NCI-H146 treated with DMSO at 0.1 percent for 48 hours (cell line): ENCODE data around the gene PIAS1.
"Not testable (repeated sequence)": the region's sequence is repeated elsewhere in the genome, so short reads cannot be mapped to it uniquely, and the experiment has no call there.

Source experiments
- DNase-seq: peaks from one replicate; lab custom pipeline; 2025; ENCODE audit not compliant: unreplicated experiment; lab: John Stamatoyannopoulos, UW

The PIAS1 gene

GRCh38 chr15:68113751-68114150 lies 59.6 kb downstream of the PIAS1 start:
- no peak for DNase-seq

GRCh38 chr15:68114356-68114755 lies 60.2 kb downstream of the PIAS1 start:
- no peak for DNase-seq

DNA sequence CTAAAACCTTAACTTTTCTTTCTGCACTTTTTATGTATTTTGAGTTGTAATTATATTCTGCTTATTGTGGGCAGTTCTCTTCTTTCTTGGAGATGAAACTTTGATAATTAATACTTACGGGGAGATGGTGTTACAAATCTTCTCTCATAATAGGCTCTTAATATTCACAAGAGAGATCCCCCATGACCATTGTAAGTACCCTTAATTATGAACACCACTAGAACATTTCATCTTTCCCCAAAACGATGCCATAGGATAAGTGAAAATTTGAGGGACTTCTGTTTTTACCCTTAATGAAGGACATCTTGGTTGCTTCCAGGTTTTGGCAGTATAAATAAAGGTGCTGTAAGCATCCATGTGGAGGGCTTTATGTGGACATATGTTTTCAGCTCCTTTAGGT lies 60.7 kb downstream of the PIAS1 start:
- DNase-seq = no peak

DNA sequence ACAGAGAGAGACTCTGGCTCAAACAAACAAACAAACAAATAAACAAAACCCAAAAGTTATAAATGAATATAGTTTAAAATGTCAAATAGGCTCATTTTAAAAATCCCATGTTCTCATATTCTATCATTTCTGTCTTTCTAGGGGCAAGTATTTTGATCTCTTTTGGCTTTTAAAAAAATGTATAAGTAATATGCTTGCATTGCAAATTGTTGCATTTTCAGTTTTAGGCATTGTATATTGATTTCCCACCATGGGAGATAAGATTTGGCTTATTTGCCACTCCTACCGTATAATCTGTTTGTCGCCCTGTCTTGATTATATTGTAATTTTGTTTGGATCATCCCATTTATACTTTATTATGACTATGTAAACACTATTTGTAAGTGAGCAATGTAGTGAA lies 70.6 kb downstream of the PIAS1 start:
- DNase-seq = no peak

DNA sequence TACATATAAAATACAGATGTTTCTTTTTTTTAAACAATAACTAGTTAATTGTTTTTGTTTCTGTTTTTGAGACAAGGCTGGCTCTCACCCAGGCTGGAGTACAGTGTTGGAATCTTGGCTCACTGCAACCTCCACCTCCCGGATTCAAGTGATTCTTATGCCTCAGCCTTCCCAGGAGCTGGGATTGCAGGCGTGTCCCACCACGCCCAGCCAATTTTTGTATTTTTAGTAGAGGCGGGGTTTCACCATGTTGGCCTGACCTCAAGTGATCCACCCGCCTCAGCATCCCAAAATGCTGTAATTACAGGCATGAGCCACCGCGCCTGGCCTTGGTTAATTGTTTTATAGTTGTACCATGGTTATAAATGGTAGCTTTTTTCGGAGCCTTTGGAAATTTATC lies 72.3 kb downstream of the PIAS1 start:
- no peak for DNase-seq

DNA sequence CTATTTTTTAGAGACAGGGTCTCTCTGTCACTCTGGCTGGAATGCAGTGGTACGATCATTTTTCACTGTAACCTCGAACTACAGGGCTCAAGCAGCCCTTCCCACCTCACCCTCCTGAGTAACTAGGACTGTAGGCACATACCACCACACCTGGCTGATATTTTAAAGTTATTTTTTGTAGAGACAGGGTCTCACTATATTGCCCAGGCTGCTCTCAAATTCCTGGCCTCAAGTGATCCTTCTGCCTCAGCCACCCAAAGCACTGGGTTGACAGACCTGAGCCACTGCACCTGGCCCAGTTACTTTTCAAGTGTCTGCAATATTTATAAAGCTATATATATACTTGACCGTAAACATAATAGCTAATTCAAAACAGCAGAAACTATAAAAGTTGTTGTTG lies 75.0 kb downstream of the PIAS1 start:
- no peak for DNase-seq

DNA sequence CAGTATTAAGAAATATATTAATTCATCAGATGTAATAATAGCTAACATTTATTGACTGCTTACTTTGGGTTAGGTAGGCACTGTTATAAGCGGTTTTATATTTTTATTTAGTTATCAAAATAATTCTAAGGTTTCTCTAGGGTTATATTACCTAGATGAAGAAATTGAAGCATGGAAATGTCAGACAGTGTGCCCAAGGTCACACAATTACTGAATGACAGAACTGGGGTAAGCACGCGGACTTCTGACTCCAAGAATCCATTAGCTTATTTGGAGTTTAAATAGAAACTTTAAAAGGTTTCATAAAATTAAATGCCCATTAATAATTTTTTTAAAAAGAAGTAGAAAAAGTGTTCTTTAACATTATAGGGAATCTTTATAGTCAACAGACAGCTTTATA lies 76.7 kb downstream of the PIAS1 start:
- no peak for DNase-seq

DNA sequence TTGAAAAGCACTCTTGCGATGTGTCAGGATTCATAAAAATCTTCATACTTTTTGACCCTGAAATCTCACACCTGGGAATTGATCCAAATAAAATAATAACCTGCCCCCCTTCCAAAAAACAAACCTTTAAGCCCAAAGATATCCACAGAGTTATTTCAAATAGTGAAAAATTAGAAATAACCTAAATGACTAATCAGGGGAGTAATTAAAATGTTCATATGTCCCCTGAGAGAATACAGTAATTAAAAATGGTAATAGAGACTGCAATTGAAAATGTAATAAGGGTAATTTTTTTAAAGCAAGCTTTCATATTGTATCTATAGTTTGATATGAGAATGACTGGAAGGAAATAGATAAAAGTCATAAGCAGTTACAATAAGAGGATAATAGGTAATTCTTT lies 83.0 kb downstream of the PIAS1 start:
- DNase-seq = no peak

DNA sequence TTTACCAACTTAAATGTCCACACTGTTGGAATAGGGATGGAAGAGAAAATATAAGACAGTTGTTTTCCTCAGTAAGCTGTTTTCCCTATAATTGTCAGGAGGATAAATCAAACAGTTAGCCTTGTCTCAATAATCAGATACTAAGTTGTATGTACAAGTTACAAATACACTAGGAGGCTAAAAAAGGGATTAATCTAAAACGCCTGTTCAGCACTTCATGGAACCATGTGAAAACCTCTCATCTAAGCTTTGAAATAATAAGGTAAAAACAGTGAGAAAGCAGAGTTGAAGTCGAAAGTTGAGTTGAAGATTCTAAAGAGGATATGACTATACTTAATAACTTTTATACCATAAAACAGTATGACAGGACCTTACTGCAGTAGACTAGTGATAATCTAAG lies 89.0 kb downstream of the PIAS1 start:
- no peak for DNase-seq

DNA sequence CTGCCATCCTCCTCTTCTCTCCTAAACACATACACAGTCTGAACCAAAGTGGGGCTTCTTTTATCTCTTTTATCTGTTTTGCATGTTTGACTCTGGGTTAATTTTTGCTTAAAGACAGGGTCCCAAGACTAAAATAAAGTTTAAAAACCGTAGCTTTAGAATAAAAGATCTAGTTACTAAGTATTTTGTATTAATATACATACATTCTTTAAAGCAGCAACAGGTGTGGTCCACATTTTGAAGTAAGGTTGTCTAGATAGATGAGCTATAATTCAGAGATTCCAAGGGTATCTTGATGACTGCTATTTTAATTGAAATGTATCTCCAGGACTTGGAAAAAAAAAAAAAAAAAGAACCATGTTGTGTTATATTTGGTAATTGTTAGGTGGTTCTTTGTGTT lies 89.7 kb downstream of the PIAS1 start:
- no peak for DNase-seq

- no peak for DNase-seq
Measured at GRCh38 chr15:68145706-68146105, 91.6 kb downstream of the PIAS1 start.

- no peak for DNase-seq
Measured at GRCh38 chr15:68148039-68148438, 93.9 kb downstream of the PIAS1 start.

DNA sequence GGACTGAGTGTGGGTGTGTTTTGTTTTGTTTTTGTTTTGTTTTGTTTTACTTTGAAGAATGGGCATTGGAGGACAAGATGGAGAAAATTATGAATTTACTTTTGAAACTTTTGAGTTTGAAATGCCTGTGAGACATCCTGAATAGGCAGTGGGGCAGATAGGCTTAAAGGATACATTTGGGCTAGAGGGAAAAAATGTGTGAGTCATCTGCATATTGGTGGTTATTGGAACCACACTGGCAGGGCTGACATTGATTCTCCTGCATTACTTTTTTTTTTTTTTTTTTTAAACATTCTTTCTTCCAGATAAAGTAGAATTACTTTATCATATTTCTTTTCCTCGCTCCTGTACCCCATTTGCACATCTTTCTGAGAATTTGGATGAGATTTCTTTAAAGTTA lies 94.9 kb downstream of the PIAS1 start:
- no peak for DNase-seq

GRCh38 chr15:68150187-68150586 lies 96.1 kb downstream of the PIAS1 start:
- DNase-seq = no peak

DNA sequence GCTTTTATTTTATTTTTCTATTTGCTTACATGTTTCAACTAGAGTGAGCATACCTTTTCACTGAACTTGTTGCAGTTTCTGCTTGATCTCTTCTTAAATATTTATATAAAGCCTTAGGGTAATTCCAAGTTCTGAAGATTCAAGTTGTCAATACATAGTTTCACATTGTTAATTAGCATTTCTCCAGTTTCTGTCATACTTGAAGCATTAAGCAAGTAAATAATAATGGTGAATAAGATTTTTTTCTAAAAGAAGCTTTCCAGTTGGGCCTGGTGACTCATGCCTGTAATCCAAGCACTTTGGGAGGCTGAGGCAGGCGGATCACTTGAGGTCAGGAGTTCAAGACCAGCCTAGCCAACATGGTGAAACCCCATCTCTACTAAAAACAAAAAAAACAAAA lies 97.2 kb downstream of the PIAS1 start:
- no peak for DNase-seq

- no peak for DNase-seq
Measured at GRCh38 chr15:68152342-68152741, 98.2 kb downstream of the PIAS1 start.

GRCh38 chr15:68154923-68155559 lies 100.9 kb downstream of the PIAS1 start:
- DNase-seq = no peak

DNA sequence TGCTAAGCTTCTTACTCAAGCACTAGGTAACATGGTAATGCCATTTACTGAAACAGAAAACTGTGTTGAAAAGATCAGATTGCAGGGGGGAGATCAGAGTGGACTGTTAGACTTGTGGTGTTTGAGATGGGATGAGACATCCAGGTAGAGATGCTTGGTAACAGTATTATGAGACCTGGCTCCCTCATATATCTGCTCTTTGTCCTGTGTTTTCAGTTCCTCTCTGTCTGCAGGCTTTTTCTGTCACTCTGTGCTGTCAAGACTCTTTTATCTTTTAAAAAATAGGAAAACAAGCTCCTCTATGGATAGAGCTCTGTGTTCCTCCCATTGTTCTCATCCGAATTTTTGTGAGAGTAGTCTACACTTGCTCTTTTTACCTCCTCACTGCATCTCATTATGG lies 103.0 kb downstream of the PIAS1 start:
- DNase-seq = no peak

- no peak for DNase-seq
Measured at GRCh38 chr15:68158046-68158628, 104.0 kb downstream of the PIAS1 start.

- no peak for DNase-seq
Measured at GRCh38 chr15:68163191-68163590, 109.1 kb downstream of the PIAS1 start.

GRCh38 chr15:68166847-68167246 lies 112.7 kb downstream of the PIAS1 start:
- DNase-seq = no peak

- DNase-seq = not testable (repeated sequence)
Measured at GRCh38 chr15:68172037-68172436, 117.9 kb downstream of the PIAS1 start.

- no peak for DNase-seq
Measured at GRCh38 chr15:68173119-68173518, 119.0 kb downstream of the PIAS1 start.
